ENCODE results near the gene UST. TPM values are rescaled to one million over a fixed set of nuclear protein-coding genes. Genes with fewer than 3 reads are reported as not detected.
"Not testable (repeated sequence)": the region's sequence is repeated elsewhere in the genome, so short reads cannot be mapped to it uniquely, and the experiment has no call there.

The UST gene
- total RNA-seq, 2 experiments from 2014 or later: 1.9 to 3.7 TPM

GRCh38 chr6:148751793-148752170, 5.0 kb downstream of the UST start:
- H3K36me3 Mint-ChIP-seq (ENCODE audit: low read depth): peaks cover under 1% of the 10 kb centered on the region
- peaks cover 22% of the 10 kb centered on the region for H3K4me1 ChIP-seq (ENCODE audit: insufficient read depth, low read length)
- no peak for TF ChIP-seq CTCF (IDR thresholded peaks at IDR 0.05)
- H3K4me3 Mint-ChIP-seq: no peak overlapping the region
- H3K27ac ChIP-seq (ENCODE audit: low read depth in 1 of 2, low read length in 2 of 2): no peak overlapping the region
- CTCF ChIA-PET: interaction anchor here (1.4 kb wide), 1 partner anchor 191 kb away, joined by 3 read pairs; no protein-coding TSS in a partner anchor
- no peak overlapping the region for H3K27ac Mint-ChIP-seq
- peaks cover 0 to 6% of the 10 kb centered on the region in 2 experiments for H3K27me3 ChIP-seq (ENCODE audit: control insufficient read depth in 1 of 2, insufficient read depth in 2 of 2, low read length in 2 of 2)
- no peaks in the 10 kb centered on the region for H3K36me3 ChIP-seq (ENCODE audit: insufficient read depth, low read length)
- peaks cover 0 to 5% of the 10 kb centered on the region in 2 experiments for H3K9me3 ChIP-seq (ENCODE audit: control insufficient read depth in 1 of 2, insufficient read depth in 1 of 2, low read length in 2 of 2)
- POLR2A ChIA-PET: no interaction called here
- no peak overlapping the region for H3K4me3 ChIP-seq (ENCODE audit: low read length)
- intact Hi-C loops (cut with DNase I, micrococcal nuclease): no loop called here
- peaks cover 28% of the 10 kb centered on the region for H3K4me1 Mint-ChIP-seq (ENCODE audit: low read depth)
- peaks cover 14% of the 10 kb centered on the region for H3K27me3 Mint-ChIP-seq
- H3K9me3 Mint-ChIP-seq: no peaks in the 10 kb centered on the region
- DNase-seq (no peak), ATAC-seq (ENCODE audit: poor library complexity) (no peak)

GRCh38 chr6:148755379-148755778, 8.5 kb downstream of the UST start:
- intact Hi-C loops (cut with DNase I, micrococcal nuclease); POLR2A ChIA-PET; ATAC-seq (ENCODE audit: poor library complexity); H3K36me3 Mint-ChIP-seq (ENCODE audit: low read depth); H3K4me3 Mint-ChIP-seq; H3K9me3 Mint-ChIP-seq; DNase-seq; H3K27ac Mint-ChIP-seq; H3K36me3 ChIP-seq (ENCODE audit: insufficient read depth, low read length); H3K9me3 ChIP-seq (ENCODE audit: control insufficient read depth in 1 of 2, insufficient read depth in 1 of 2, low read length in 2 of 2); H3K27me3 ChIP-seq (ENCODE audit: control insufficient read depth in 1 of 2, insufficient read depth in 2 of 2, low read length in 2 of 2); H3K4me3 ChIP-seq (ENCODE audit: low read length); H3K27me3 Mint-ChIP-seq; H3K27ac ChIP-seq (ENCODE audit: low read depth in 1 of 2, low read length in 2 of 2): not testable (repeated sequence)
- CTCF ChIA-PET: interaction anchor here (2.3 kb wide), 1 partner anchor 8 kb away, joined by 10 read pairs; the partner anchor contains the start of gene UST
- H3K4me1 ChIP-seq (ENCODE audit: insufficient read depth, low read length): peaks cover 22% of the 10 kb centered on the region
- peaks cover 32% of the 10 kb centered on the region for H3K4me1 Mint-ChIP-seq (ENCODE audit: low read depth)

- peak in 1 of 14 experiments; percentile 11 for DNase-seq
- Mint-ChIP-seq H3K27ac (peak overlapping the region; percentile 80), H3K9me3 (no peaks in the 10 kb centered on the region), H3K27me3 (peaks cover 3% of the 10 kb centered on the region), H3K4me1 (ENCODE audit: low read depth) (peaks cover 52% of the 10 kb centered on the region), H3K4me3 (peak overlapping the region; percentile 72), H3K36me3 (ENCODE audit: low read depth) (no peaks in the 10 kb centered on the region)
- Histone ChIP-seq H3K36me3 (ENCODE audit: insufficient read depth, low read length) (no peaks in the 10 kb centered on the region), H3K4me1 (ENCODE audit: insufficient read depth, low read length) (peaks cover 41% of the 10 kb centered on the region), H3K27me3 (ENCODE audit: control insufficient read depth in 1 of 2, insufficient read depth in 2 of 2, low read length in 2 of 2) (no peaks in the 10 kb centered on the region), H3K4me3 (ENCODE audit: low read length) (no peak overlapping the region), H3K27ac (ENCODE audit: low read depth in 1 of 2, low read length in 2 of 2) (no peak overlapping the region), H3K9me3 (ENCODE audit: control insufficient read depth in 1 of 2, insufficient read depth in 1 of 2, low read length in 2 of 2) (no peaks in the 10 kb centered on the region)
- POLR2A ChIA-PET: interaction anchor here (1.4 to 4.9 kb wide), 3 partner anchors 9 to 12 kb away, joined by 4 to 34 read pairs (median 12); partner anchors contain the start of gene UST
- intact Hi-C loops (cut with DNase I, micrococcal nuclease): no loop called here
- CTCF ChIA-PET: interaction anchor here (1.0 to 2.3 kb wide), 2 partner anchors 10 to 11 kb away, joined by 4 to 10 read pairs; partner anchors contain the start of gene UST
- no peak for ATAC-seq (ENCODE audit: poor library complexity)
- no peak for TF ChIP-seq CTCF (IDR thresholded peaks at IDR 0.05)
Observed at GRCh38 chr6:148757944-148758480, 11.2 kb downstream of the UST start.

All from CD4-positive, alpha-beta T cell (primary cell).